Activated CD4-positive, alpha-beta T cell treated with anti-CD3 and anti-CD28 coated beads for 36 hours (primary cell): ENCODE measurements around the gene LRRC4. TPM values are rescaled to one million over a fixed set of nuclear protein-coding genes. Genes with fewer than 3 reads are reported as not detected.

Experiments used
- total RNA-seq, 2 experiments: library from RNA; stranded (reverse); gene quantifications; one replicate each; pipeline ENCODE4 v1.2.3, GENCODE V29; 2021

The LRRC4 gene
- total RNA-seq, 2 experiments from 2014 or later, result 0.37 to 0.50 TPM

Other genes with a start within 250 kb of the LRRC4 start
- gene LEP, start 209.8 kb upstream of the LRRC4 start, total RNA-seq, result not detected